Activated CD8-positive, alpha-beta memory T cell treated with anti-CD3 and anti-CD28 coated beads, Interleukin-2, amount 50 U/mL, for 24 hours (primary cell): ENCODE data around the gene GGNBP2.
"Not testable (repeated sequence)": the region's sequence is repeated elsewhere in the genome, so short reads cannot be mapped to it uniquely, and the experiment has no call there.

ENCODE experiments used
- DNase-seq: peaks from one replicate; pipeline ENCODE4 v3.0.0-alpha.2; 2020; ENCODE audit errors: extremely low read depth

The GGNBP2 gene, protein sequence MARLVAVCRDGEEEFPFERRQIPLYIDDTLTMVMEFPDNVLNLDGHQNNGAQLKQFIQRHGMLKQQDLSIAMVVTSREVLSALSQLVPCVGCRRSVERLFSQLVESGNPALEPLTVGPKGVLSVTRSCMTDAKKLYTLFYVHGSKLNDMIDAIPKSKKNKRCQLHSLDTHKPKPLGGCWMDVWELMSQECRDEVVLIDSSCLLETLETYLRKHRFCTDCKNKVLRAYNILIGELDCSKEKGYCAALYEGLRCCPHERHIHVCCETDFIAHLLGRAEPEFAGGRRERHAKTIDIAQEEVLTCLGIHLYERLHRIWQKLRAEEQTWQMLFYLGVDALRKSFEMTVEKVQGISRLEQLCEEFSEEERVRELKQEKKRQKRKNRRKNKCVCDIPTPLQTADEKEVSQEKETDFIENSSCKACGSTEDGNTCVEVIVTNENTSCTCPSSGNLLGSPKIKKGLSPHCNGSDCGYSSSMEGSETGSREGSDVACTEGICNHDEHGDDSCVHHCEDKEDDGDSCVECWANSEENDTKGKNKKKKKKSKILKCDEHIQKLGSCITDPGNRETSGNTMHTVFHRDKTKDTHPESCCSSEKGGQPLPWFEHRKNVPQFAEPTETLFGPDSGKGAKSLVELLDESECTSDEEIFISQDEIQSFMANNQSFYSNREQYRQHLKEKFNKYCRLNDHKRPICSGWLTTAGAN

DNA sequence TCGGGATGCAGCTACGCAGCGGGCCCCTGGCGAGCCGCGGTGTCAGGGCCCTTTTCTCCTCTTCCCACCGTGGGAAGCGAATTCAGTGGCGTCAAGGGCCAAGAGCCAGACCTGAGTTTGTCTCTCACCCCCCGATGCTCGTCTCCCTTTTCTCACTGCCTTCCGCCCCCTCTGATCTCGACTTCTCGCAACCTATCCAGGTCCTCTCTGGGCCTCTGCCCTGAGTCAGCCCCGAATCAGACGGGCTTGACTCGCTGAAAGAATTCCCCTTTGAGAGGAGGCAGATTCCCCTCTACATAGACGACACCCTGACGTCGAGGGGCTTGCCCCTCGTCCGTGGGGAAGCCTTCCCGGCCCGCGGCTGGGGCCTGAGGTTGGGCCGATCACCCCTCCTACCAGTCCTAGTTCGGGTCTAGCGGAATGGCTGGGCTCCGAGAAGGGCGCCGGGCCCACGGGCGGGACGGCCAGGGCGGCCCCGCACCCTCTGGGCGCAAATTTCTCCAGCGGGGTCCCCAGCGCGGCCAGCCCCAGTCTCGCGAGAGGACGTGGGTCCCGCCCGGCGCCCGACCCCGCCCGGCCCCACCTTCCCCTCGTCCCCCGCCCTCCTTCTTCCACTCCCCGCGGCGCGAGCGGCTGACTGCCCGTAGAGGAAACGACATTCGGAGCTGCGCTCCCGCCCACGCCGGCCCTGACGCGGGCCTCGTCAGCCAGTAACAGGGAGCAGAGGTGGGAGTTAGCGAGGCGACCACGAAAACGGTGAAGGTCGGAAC, at the start of gene GGNBP2:
TSS of gene GGNBP2 (plus strand) at position 613 of the 770 bp plus-strand sequence. CDS start 806 bp downstream, outside the sequence.
- DNase-seq, result peak; percentile 66

DNA sequence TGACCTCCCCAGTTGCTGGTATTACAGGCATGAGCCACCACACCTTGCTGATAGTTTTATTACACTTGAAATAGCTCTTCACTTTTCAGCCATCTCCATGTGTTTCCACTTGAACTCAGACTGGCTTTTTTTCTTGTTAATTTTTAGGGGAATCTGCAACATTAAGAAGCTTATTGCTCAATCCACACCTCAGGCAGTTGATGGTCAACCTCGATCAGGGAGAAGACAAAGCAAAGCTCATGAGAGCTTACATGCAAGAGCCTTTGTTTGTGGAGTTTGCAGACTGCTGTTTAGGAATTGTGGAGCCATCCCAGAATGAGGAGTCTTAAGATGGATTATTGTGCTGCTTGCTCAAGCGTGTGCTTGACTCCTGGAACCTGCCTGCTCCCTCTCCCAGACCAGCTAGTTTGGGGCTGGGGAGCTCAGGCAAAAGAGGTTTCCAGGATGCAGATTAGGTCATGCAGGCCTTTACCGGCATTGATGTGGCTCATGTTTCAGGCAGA, 49.6 kb upstream of the GGNBP2 start:
- DNase-seq, result no peak

DNA sequence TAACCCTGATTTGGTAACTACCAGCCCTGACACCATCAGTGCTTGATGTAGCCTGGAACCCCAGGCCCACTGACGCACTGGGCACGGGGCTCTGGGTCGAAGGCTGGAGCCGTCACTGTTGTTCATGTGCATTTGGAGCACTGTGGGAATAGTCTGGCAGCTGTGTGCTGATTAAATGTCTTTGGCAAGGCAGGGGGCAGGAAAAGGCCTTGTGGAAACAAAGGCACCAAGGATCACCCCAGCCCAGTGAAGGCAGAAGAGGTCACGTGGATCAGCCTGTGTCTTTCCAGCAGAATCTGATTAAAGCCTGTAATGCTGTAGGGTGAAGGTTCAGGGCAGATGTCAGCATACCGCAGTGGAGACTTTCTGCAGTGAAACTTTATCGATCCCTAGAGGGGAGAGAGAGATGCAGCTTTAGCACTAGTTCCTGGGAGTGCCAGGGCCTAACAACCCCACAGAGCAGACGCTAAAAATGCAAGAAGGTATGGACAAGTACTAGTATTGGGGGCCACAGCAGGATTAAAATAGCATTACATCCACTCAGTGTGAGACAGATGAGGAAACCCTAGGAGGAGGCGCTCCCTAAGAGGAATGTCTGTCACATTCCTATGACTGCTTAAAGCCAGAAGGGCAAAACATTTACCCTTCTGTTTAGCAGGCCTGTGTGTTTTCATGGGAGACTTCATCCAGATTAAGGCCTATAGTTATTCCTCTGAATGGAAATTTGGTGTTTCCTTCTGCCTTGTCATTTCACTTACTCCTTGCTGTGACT, 48.5 kb upstream of the GGNBP2 start:
- no peak for DNase-seq

DNA sequence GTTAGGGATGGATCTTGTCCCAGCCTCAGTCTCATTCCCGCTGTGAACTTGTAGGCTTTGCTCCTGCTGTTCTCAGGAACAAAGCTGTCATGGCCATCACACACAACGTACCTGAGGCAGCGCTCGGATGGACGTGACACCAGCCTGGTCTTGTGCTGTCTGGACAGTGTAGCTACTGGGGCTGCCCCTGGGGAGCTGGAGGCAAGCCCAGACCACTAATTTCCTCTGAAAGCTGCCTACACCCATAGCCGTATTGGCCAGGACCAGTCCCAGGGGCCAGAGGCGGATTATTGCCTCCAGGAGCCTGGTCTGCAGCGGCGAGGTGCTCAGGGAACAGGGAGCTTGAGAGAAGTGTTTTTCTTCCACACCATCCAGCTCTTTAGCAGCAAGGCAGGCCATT, 46.6 kb upstream of the GGNBP2 start:
- no peak for DNase-seq

DNA sequence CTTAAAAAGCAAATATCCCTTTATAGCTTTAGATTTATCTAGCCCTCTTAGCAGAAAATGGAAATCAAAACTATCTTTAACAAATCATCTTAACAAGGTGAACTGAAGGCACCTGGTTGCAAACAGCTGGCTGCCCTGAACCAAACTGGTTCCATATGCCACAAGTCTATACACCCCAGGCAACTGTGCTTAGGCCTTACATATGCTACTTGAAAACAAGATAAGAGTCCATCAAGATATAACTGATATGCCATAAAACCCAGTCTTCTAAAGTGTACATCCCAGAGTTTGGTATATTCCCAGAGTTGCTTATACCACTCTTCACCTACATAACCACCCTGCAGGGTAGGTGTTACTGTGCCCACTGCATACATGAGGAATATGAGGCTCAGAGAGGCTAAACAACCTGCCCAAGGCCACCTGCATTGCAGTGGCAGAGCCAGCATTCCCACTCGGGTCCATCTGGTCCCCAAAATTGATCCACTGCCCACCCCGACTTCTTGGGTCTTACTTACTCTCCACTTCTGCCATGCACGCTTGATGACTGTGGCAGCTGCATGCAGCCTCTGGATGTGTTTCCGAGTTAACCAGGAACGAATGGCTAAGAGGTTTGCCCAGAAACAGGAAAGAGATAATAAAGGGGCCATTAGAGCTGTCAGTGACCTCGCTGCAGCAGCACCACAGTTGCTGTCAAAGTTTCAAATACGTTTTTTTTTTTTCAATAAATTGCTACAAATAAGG, 46.0 kb upstream of the GGNBP2 start:
- DNase-seq, result no peak

DNA sequence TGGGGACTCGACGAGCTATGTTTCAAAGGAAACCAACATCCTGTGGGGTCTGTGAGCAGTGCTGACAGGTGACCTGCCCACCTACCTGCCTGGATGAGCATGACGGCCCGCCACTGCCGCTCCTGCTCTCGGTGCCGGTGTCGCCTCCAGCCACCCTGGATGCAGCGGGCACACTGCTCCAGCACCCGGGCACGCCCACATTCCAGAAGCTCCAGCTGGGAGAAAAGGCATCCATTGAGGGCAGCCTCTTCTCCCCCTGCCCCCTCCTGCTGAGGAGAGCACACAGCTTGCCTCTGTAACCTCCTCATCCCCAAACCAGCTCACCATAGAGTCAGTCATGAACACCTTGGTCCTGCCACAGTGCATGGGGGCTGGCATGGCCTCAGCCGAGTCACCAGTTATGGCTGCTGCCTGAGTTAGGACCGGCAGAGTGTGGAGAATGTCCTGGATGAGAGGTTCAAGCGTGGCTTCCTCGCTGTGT, 43.9 kb upstream of the GGNBP2 start:
- DNase-seq, result no peak

DNA sequence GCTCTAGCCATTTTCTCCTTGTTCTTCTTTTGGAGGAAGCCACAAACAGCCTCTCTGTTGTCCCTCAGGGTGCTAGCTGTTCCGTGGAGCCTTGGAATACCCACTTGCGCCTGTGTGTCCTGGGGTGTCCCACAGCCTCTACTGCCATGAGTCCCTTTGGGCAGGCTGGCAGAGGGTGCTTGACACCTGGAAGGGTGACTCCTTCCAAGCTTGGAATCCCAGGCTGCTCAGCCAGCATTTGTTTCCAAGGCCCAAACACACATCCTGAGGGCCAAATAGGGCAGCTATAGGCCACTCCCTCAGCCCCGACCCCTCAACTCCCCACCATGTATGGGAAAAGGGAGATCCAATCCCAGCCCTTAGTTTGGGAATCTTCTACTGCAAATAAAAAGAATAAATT, 43.4 kb upstream of the GGNBP2 start:
- DNase-seq, result no peak

DNA sequence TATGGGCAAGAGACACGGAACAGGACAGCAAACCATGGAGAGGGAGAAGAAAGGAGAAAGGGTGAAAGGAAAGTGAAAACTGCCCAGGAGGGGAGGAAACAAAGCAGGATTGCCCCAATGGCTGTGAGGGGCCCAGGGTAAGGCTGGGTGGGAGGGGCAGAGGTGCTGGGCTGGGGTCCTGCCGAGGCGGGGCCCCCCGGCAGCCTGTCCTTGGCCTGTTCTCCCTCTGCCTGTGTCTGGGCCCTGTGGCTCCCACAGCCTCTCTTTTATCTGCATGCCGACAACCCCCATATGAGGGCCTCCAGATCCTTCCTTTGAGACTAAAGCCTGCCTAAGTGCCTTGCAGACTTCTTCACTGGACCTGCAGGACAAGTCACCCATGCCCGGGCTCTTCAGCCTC, 42.8 kb upstream of the GGNBP2 start:
- no peak for DNase-seq

DNA sequence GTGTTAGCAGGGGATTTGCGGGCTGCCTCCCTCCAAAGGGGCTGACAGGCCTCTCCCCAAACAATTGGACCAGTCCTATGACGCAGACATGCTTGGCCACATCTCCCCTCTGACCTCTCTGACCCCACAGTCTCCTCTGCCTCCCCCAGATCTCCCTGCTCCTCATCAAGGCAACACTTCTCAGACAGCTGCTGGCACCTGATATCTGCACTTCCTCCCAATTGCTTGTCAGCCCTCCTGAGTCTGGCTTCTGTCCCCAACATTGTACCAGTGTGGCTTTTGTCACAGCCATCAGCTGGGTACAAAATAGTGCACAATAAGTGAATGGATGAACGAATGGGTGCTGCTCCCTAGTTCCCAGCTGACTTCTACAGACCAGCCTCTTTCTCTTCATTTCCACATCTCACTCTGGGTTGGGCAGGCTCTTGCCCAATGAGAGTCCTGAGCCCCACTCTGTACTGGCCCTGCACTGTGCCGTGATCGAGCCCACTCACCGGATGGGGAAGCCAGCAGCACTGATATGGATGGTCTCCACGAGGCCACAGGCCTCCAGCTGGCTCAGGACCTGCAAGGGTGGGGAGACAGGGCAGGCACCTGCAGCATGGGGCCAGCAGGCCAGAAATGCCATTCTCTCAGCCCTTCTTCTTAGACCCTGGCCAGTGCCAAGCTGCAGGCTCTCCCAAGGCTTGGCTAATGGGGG, 41.1 kb upstream of the GGNBP2 start:
- no peak for DNase-seq

DNA sequence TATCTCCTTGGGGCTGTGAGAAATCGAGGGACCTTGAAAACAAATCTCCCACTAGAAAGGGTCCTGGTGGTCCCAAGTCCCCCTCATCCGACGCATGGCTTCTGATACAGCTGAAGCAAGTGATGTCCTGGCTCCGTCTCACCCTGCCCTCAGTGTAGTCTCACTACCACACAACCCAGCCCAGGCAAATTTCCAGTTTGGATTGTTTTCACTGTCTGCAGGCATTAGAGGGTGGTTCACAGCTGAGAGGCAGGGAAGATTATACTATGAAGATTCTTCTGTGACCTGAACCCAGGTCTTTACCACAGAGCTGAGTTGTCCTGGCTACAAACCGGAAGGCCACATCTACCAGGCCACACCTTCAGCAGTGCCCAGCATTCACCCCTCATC, 40.6 kb upstream of the GGNBP2 start:
- DNase-seq, result no peak

DNA sequence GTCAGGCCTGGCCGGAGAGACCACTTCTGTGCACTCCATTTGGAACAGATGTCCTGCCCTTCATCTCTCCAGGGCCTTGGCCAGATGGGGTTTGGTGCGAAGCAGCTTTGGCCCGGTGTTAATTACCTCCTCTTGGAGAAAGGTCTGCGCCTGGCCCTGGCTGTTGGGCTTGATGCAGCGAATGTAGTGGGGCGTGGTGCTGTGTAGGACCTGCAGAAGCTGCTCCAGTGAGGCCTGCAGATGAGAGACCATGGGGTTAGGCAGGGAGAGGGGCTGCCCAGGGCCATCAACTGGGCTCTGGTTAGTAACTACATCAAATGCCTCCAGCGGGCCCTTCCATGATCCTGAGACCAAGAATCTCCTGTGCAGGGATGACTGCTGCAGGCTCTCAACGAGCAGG, 39.5 kb upstream of the GGNBP2 start:
- DNase-seq, result no peak

DNA sequence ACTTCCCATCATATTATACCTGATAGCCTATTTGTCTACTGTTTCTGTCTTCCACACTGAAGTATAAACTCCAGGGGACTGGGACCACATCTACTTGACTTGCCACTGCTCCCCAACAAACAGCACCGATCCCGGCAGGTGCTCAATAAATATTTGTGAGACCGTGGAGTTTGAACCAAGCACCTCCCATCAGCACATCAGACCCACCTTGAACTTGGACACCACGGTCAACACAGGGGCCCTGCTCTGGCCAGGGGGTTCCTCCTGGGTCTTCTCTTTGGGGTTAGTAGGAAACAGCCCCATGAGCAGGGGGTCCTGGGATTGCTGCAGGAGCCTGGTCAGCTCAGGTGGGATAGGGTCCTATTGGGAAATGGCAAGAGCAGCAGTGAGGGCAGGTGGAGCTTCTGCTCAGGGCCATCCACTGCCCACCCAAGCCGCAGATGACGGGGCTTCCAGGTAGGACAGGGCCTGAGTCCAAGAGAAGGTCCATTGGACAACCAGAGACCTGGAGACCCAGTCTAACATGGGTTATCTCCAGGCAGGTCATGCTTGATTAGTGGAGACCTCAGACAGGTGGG, 38.4 kb upstream of the GGNBP2 start:
- no peak for DNase-seq

DNA sequence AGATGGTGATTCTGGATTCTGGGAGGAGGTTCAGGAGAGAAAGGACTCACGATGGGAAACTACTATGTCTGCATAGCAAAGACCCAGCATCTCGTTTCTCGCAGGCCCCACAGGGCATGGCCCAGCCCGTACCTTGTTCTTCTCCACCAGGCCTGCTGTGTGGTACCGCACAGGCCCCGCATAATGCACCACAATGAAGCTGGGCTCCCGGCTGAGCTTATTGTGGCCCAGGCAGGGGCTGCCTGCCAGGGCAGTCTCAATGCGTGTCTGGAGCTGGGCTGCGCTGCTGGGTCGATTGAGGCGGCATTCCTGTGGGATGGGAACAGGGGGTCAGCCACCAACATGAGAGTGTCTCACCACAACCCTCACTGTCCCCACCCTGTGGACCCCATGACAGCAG, 37.9 kb upstream of the GGNBP2 start:
- DNase-seq, result no peak

DNA sequence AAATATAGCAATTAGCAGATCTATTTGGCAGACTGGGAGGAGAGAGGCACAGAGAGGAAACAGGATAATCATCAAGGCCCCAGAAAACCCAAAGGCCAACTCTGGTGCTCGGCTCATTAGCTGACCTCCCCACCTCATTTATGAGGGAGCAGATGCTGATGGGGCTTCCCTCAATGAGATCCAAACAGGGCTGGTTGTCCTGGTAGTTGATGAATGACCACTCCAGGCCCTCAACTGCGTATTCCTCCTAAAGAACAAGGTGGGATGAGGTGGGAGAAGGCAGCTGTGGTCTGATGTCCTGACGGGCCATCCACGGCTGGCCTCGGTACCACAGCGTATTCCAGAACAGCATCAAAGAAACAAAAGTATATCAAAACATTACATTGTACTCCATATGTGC, 37.5 kb upstream of the GGNBP2 start:
- no peak for DNase-seq

DNA sequence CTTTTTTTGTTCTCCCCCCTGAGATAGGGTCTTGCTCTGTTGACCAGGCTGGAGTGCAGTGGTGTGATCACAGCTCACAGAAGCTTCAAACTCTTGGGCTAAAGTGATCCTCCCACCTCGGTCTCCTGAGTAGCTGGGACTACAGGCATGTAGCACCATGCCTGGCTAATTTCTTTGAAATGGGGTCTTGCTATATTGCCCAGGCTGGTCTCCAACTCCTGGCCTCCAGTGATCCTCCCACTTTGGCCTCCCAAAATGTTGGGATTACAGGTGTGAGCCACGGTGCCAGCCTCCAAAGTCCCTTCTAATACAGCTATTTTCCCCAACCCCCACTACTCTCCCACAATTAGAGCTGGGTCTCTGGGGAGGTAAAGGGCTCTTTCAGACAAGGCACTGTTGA, 36.3 kb upstream of the GGNBP2 start:
- DNase-seq, result not testable (repeated sequence)

DNA sequence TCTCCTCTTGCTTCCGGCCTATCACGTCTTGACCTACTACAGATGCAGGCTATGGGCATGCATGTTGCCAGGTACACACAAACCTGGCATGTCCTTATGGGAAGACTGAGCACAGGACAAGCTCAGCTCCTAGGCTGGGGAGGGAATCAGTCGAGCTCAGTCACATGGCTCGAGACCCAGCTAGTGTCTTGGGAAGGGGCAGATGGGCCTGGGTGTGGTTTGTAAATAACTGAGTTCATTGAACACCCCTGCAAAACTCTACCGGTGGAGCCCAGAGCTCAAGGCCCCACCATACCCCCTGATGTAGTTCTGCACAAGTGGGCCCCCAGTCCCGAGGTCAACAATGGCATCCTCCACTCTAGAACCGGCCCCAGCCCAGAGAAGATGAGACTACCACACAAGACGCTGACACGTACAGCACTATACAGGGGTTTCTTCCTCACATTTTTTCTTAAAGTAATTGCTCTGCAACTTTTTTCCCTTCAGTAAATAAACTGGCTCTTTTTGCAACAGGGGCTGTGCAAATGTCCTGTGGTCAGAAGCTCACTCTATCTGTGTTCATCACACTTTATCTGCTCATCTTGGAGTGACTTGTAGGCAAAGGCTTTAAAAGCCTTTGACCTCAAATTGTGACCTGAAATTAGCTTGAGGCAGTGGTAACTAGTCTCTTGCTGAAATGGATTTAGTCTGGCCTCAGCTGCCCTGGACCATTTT, 35.3 kb upstream of the GGNBP2 start:
- no peak for DNase-seq

DNA sequence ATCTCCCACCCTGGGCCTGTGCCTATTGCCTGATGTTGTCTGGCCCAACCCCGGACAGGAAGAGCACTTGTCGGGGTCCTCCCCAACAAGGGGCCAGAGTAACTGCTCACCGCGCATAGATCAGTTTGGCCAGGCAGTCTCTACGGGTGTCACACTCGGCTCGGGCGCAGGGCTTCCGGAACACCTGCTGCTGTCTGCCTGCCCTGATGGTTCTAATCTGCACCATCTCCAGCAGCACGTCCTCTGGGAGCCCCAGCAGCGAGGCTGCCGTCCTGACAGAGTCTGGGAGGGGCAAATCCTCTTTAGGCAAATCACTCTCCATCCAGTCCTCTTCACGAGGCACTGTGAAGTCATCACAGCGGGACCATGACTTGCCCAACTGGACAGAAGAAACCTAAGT, 34.1 kb upstream of the GGNBP2 start:
- no peak for DNase-seq

DNA sequence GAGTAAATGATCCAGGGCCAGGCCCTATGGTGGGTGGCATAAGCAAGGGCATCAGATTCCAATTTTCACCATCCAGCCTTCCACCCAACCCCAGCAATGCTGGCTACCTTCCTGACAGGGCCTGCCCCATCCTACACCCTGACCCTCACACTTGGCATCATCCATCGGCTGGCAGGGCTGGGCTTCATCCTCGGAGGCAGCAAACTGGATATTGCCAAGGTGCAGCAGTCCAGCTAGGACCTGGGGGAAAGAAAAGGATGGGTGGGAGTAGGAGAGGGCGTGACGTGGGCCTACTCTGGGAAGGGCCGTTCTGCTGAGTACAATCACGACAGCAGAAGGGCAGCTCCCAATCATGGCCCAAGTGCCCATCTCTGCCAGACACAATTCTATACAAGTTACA, 33.5 kb upstream of the GGNBP2 start:
- no peak for DNase-seq

DNA sequence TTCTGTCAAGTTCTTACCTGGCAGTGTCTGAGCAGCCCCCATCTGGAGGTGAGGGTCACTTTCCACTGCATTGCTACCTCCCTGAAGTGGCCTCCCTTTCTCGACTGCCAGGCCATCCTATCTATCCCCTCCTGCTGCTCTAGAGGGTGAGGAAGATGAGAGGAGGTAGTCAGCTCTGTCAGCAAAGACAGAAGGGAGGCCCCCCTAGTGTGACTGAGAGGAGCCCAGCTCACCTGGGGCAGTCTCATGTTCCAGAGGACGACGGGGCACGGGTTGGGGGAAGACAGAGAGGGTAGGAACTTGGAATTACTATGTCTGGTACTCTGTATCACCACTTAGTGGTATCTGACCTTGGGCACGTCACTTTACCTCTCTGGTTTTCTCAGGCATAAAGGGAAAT, 32.1 kb upstream of the GGNBP2 start:
- no peak for DNase-seq
